PC-3 (cell line): ENCODE data around the gene MOB3A. TPM values are rescaled to one million over a fixed set of nuclear protein-coding genes. Genes with fewer than 3 reads are reported as not detected.
A peak's percentile ranks its signal among the peaks of the same experiment; 100 is the strongest.

Source experiments
- ATAC-seq: fragments of 200-7000 bp; cut with Tn5 transposase; 2 replicates; pipeline ENCODE4 v1.9.1; 2020; ENCODE audit warnings: mild to moderate bottlenecking, moderate library complexity
- BruUV-seq: library from RNA; stranded (reverse); fragments of 400-500 nt; replicated peaks from 2 replicates; lab custom pipeline; 2021; lab: Mats Ljungman, UMichigan
- CTCF ChIA-PET: fragments of 300-600 bp; sonication (Branson Sonifier 250); formaldehyde crosslinking; loops from one replicate; lab custom pipeline; 2022; ENCODE audit warnings: antibody characterized with exemption; lab: Charles Lee
- POLR2A ChIA-PET: fragments of 300-600 bp; sonication (Branson Sonifier 250); formaldehyde crosslinking; loops from one replicate; lab custom pipeline; 2022; ENCODE audit warnings: antibody characterized with exemption; ENCODE audit not compliant: unreplicated experiment; lab: Charles Lee
- DNase-seq: peaks from one replicate; pipeline ENCODE4 v3.0.0-alpha.2; 2015
- H2AFZ ChIP-seq: fragments of 300-600 bp; sonication (generic); 2 replicates; pipeline ENCODE4 v1.6.0; 2016; ENCODE audit warnings: antibody characterized with exemption, low read length
- H3F3A ChIP-seq: fragments of 300-600 bp; sonication (generic); one replicate; pipeline ENCODE4 v1.6.0; 2017; ENCODE audit warnings: antibody characterized with exemption, low read length, control low read depth, mild to moderate bottlenecking; ENCODE audit not compliant: unreplicated experiment
- H3K27ac ChIP-seq: fragments of 300-600 bp; sonication (generic); 2 replicates; pipeline ENCODE4 v1.5.1; 2016; ENCODE audit warnings: mild to moderate bottlenecking, low read length
- H3K27me3 ChIP-seq: fragments of 300-600 bp; sonication (generic); 2 replicates; pipeline ENCODE4 v1.6.1; 2016; ENCODE audit warnings: low read length, mixed read lengths
- H3K36me3 ChIP-seq: fragments of 300-600 bp; sonication (generic); 2 replicates; pipeline ENCODE4 v1.6.1; 2016; ENCODE audit warnings: low read depth, mixed run types, low read length, mixed read lengths
- H3K4me1 ChIP-seq: fragments of 300-600 bp; sonication (generic); 2 replicates; pipeline ENCODE4 v1.5.1; 2016; ENCODE audit warnings: low read length; ENCODE audit not compliant: insufficient read depth
- H3K4me2 ChIP-seq: fragments of 300-600 bp; sonication (generic); 2 replicates; pipeline ENCODE4 v1.6.0; 2016; ENCODE audit warnings: low read length
- H3K4me3 ChIP-seq: fragments of 300-600 bp; sonication (generic); 2 replicates; pipeline ENCODE4 v1.5.1; 2016; ENCODE audit warnings: mild to moderate bottlenecking, low read length, mixed read lengths
- H3K79me2 ChIP-seq: fragments of 300-600 bp; sonication (generic); 2 replicates; pipeline ENCODE4 v1.6.1; 2017; ENCODE audit warnings: low read length, mixed read lengths
- H3K9ac ChIP-seq: fragments of 300-600 bp; sonication (generic); 2 replicates; pipeline ENCODE4 v1.6.0; 2016; ENCODE audit warnings: mild to moderate bottlenecking, low read length
- H3K9me2 ChIP-seq: fragments of 300-600 bp; sonication (generic); replicated peaks from 2 replicates; pipeline ENCODE4 v1.6.1; 2016; ENCODE audit warnings: mixed run types, low read length, mixed read lengths
- H3K9me3 ChIP-seq: fragments of 300-600 bp; sonication (generic); 2 replicates; pipeline ENCODE4 v1.6.1; 2016; ENCODE audit warnings: low read length, mixed read lengths
- H4K20me1 ChIP-seq: fragments of 300-600 bp; sonication (generic); 2 replicates; pipeline ENCODE4 v1.6.1; 2016; ENCODE audit warnings: low read length, mixed read lengths
- CTCF ChIP-seq: fragments of 300-600 bp; sonication (generic); conservative IDR thresholded peaks from 2 replicates; pipeline ENCODE4 v1.5.1; 2017; ENCODE audit warnings: antibody characterized with exemption, low read depth, mild to moderate bottlenecking, low read length
- EZH2 ChIP-seq: fragments of 300-600 bp; sonication (generic); IDR thresholded peaks from one replicate; pipeline ENCODE4 v1.6.1; 2017; ENCODE audit warnings: antibody characterized with exemption, mild to moderate bottlenecking, low read length; ENCODE audit not compliant: unreplicated experiment
- EZH2phosphoT487 ChIP-seq: fragments of 300-600 bp; sonication (generic); IDR thresholded peaks from 2 replicates; pipeline ENCODE4 v1.6.1; 2018; ENCODE audit warnings: mild to moderate bottlenecking, antibody characterized with exemption, low read length, borderline replicate concordance
- intact Hi-C: fragments of 100-400 bp; cut with micrococcal nuclease; formaldehyde crosslinking; loops from 2 replicates; pipeline ENCODE4 v1.9.0; 2023
- total RNA-seq: library from RNA; depleted of rRNA; stranded (reverse); fragments of >200 nt; gene quantifications from 2 replicates; pipeline ENCODE4 v1.2.3, GENCODE V29; 2014

Gene MOB3A
- total RNA-seq, 1 experiment from 2014 or later = 15.1 TPM

- H3K36me3 ChIP-seq = peaks cover 24% of the 10 kb centered on the region
- ATAC-seq (no peak), DNase-seq (no peak)
- ChIA-PET CTCF (no interaction called here), POLR2A (no interaction called here)
- H4K20me1 ChIP-seq = no peaks in the 10 kb centered on the region
- no peaks in the 10 kb centered on the region for H3F3A ChIP-seq
- H3K27me3 ChIP-seq = no peaks in the 10 kb centered on the region
- TF ChIP-seq CTCF (no peak), EZH2phosphoT487 (no peak), EZH2 (no peak)
- intact Hi-C loops = no loop called here
- no peak overlapping the region for H2AFZ ChIP-seq
- H3K4me1 ChIP-seq = no peaks in the 10 kb centered on the region
- H3K9me3 ChIP-seq = no peaks in the 10 kb centered on the region
- no peaks in the 10 kb centered on the region for H3K9me2 ChIP-seq
- no TSS peak for BruUV-seq
- no peaks in the 10 kb centered on the region for H3K79me2 ChIP-seq
- no peak overlapping the region for H3K4me3 ChIP-seq
- no peak overlapping the region for H3K27ac ChIP-seq
- H3K9ac ChIP-seq = no peak overlapping the region
- no peak overlapping the region for H3K4me2 ChIP-seq
Observed at GRCh38 chr19:2111425-2111824, 15.3 kb upstream of the MOB3A start.

- Histone ChIP-seq H3K9me3 (no peaks in the 10 kb centered on the region), H3K4me2 (no peak overlapping the region), H3K27ac (no peak overlapping the region), H3K4me1 (no peaks in the 10 kb centered on the region), H2AFZ (no peak overlapping the region), H3K27me3 (no peaks in the 10 kb centered on the region), H3K79me2 (no peaks in the 10 kb centered on the region), H3K9me2 (no peaks in the 10 kb centered on the region), H3K9ac (no peak overlapping the region), H3F3A (no peaks in the 10 kb centered on the region), H3K4me3 (no peak overlapping the region), H3K36me3 (peaks cover 30% of the 10 kb centered on the region), H4K20me1 (no peaks in the 10 kb centered on the region)
- intact Hi-C loops = no loop called here
- ChIA-PET CTCF (no interaction called here), POLR2A (no interaction called here)
- ATAC-seq (no peak), DNase-seq (no peak)
- TF ChIP-seq EZH2phosphoT487 (no peak), CTCF (peak; percentile 24; the same call in 1 of the 2 replicates), EZH2 (no peak)
- no TSS peak for BruUV-seq
Observed at GRCh38 chr19:2110822-2111221, 14.7 kb upstream of the MOB3A start.

- DNase-seq (no peak), ATAC-seq (no peak)
- TF ChIP-seq EZH2 = no peak
- no peak for TF ChIP-seq EZH2phosphoT487
- no peak for TF ChIP-seq CTCF
- H3K9ac ChIP-seq = no peak overlapping the region
- POLR2A ChIA-PET = no interaction called here
- H3K36me3 ChIP-seq = peaks cover 40% of the 10 kb centered on the region
- no peaks in the 10 kb centered on the region for H3K9me3 ChIP-seq
- H3K4me1 ChIP-seq = no peaks in the 10 kb centered on the region
- H3F3A ChIP-seq = no peaks in the 10 kb centered on the region
- CTCF ChIA-PET = no interaction called here
- H3K4me2 ChIP-seq = no peak overlapping the region
- no peaks in the 10 kb centered on the region for H3K27me3 ChIP-seq
- BruUV-seq = no TSS peak
- no peak overlapping the region for H3K27ac ChIP-seq
- H2AFZ ChIP-seq = no peak overlapping the region
- H3K9me2 ChIP-seq = no peaks in the 10 kb centered on the region
- peaks cover 3% of the 10 kb centered on the region; the same call in 1 of the 2 replicates for H3K79me2 ChIP-seq
- H4K20me1 ChIP-seq = no peaks in the 10 kb centered on the region
- no peak overlapping the region for H3K4me3 ChIP-seq
- intact Hi-C loops = no loop called here
Observed at GRCh38 chr19:2109046-2109864, 13.1 kb upstream of the MOB3A start.
